A673 (cell line): ENCODE measurements around the gene BEGAIN. TPM values are rescaled to one million over a fixed set of nuclear protein-coding genes. Genes with fewer than 3 reads are reported as not detected.

ENCODE experiments used
- BruUV-seq: library from RNA; stranded (reverse); fragments of 400-500 nt; replicated peaks from 2 replicates; lab custom pipeline; 2021; lab: Mats Ljungman, UMichigan
- CTCF ChIA-PET: fragments of 300-600 bp; sonication (Branson Sonifier 250); formaldehyde crosslinking; loops from one replicate; lab custom pipeline; 2022; ENCODE audit warnings: antibody characterized with exemption; lab: Charles Lee
- POLR2A ChIA-PET: fragments of 300-600 bp; sonication (Branson Sonifier 250); formaldehyde crosslinking; loops from one replicate; lab custom pipeline; 2022; ENCODE audit warnings: antibody characterized with exemption; ENCODE audit not compliant: low non-redundant PET; lab: Charles Lee
- DNase-seq: peaks from one replicate; pipeline ENCODE4 v3.0.0-alpha.2; 2015; ENCODE audit warnings: low spot score
- H3K27ac ChIP-seq: fragments of 200-600 bp; sonication (generic); 2 replicates; pipeline ENCODE4 v1.5.1; 2016; ENCODE audit warnings: mixed run types, low read depth, mild to moderate bottlenecking, mixed read lengths, antibody characterized with exemption, low read length; ENCODE audit not compliant: poor library complexity, severe bottlenecking
- H3K27me3 ChIP-seq: fragments of 200-600 bp; sonication (generic); replicated peaks from 2 replicates; pipeline ENCODE4 v1.6.1; 2017; ENCODE audit warnings: mixed run types, low read depth, mild to moderate bottlenecking, mixed read lengths, antibody characterized with exemption, low read length; ENCODE audit not compliant: insufficient read depth, poor library complexity
- H3K36me3 ChIP-seq: fragments of 200-600 bp; sonication (generic); 2 replicates; pipeline ENCODE4 v1.6.1; 2016; ENCODE audit warnings: mixed run types, mild to moderate bottlenecking, mixed read lengths, antibody characterized with exemption, low read length; ENCODE audit not compliant: insufficient read depth, poor library complexity, severe bottlenecking
- H3K4me1 ChIP-seq: fragments of 200-600 bp; sonication (generic); 2 replicates; pipeline ENCODE4 v1.6.1; 2017; ENCODE audit warnings: mixed run types, mild to moderate bottlenecking, mixed read lengths, antibody characterized with exemption, low read length; ENCODE audit not compliant: insufficient read depth, poor library complexity, severe bottlenecking
- H3K4me3 ChIP-seq: fragments of 200-600 bp; sonication (generic); 2 replicates; pipeline ENCODE4 v1.5.1; 2016; ENCODE audit warnings: low read depth, mixed run types, mild to moderate bottlenecking, mixed read lengths, low read length; ENCODE audit not compliant: poor library complexity, severe bottlenecking
- H3K9me3 ChIP-seq: fragments of 200-600 bp; sonication (generic); 2 replicates; pipeline ENCODE4 v1.6.1; 2016; ENCODE audit warnings: mixed run types, low read depth, mild to moderate bottlenecking, mixed read lengths, antibody characterized with exemption, low read length; ENCODE audit not compliant: poor library complexity, severe bottlenecking
- EZH2 ChIP-seq: fragments of 200-600 bp; sonication (generic); IDR thresholded peaks from 2 replicates; pipeline ENCODE4 v1.6.1; 2017; ENCODE audit warnings: borderline replicate concordance, low read depth, mild to moderate bottlenecking, mixed read lengths, antibody characterized with exemption, low read length; ENCODE audit not compliant: poor library complexity, severe bottlenecking
- intact Hi-C: fragments of 100-400 bp; cut with micrococcal nuclease; formaldehyde crosslinking; loops from one replicate; pipeline ENCODE4 v1.10.0; 2022; ENCODE audit not compliant: unreplicated experiment
- total RNA-seq: library from RNA; stranded (reverse); gene quantifications from 2 replicates; pipeline ENCODE4 v1.2.3, GENCODE V29; 2021
- TF ChIP-seq, protein P1 (sequence below): fragments of 300-800, 200-600 bp; sonication (generic); conservative IDR thresholded peaks from 2 replicates; pipeline ENCODE4 v1.5.1; 2017; ENCODE audit warnings: low read depth, mild to moderate bottlenecking, antibody characterized with exemption, low read length, moderate library complexity, mixed read lengths

Gene BEGAIN
- total RNA-seq, 1 experiment from 2014 or later: 0.84 TPM

DNA sequence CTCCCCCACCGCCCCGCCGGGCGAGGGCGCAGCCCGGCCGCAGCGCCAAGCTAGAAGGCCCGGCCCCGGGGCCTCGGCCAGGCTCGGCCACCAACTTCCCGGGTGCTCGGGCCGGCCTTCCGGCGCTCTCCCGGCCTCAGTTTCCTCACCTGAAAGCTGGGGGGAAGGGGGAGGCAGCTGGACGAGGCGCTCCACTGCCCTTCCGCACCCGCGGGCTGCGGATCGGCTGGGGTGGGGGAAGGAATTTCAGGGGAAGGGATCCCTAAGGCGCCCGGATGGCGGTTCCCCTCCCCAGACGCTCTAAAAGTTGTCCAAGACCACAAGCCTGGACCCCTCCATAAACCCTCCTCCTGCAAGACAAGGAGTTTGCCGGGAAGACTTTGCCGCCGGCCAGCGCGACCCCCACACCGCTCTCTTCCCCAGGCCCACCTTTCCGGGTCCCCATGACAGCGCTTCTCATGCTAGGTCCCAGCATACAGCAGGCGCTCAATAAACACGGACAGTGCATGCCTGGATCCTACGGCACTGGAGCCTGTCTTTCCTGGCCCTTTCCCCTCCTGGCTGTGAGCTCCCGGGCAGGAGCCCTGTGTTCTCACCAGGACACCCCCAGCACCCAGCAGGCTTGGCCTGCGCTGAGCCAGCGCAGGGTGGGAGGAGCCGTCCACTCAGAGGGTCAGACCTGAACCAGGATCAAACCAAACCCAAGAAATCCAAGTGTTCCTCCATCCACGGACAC is 18.1 kb downstream of the BEGAIN start:
- Histone ChIP-seq H3K4me3 (no peak overlapping the region), H3K4me1 (peaks cover 7% of the 10 kb centered on the region), H3K27me3 (peaks cover 45% of the 10 kb centered on the region), H3K36me3 (no peaks in the 10 kb centered on the region), H3K9me3 (no peaks in the 10 kb centered on the region), H3K27ac (no peak overlapping the region)
- TF ChIP-seq EZH2: no peak
- TF ChIP-seq, protein P1, sequence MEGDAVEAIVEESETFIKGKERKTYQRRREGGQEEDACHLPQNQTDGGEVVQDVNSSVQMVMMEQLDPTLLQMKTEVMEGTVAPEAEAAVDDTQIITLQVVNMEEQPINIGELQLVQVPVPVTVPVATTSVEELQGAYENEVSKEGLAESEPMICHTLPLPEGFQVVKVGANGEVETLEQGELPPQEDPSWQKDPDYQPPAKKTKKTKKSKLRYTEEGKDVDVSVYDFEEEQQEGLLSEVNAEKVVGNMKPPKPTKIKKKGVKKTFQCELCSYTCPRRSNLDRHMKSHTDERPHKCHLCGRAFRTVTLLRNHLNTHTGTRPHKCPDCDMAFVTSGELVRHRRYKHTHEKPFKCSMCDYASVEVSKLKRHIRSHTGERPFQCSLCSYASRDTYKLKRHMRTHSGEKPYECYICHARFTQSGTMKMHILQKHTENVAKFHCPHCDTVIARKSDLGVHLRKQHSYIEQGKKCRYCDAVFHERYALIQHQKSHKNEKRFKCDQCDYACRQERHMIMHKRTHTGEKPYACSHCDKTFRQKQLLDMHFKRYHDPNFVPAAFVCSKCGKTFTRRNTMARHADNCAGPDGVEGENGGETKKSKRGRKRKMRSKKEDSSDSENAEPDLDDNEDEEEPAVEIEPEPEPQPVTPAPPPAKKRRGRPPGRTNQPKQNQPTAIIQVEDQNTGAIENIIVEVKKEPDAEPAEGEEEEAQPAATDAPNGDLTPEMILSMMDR: no peak
- ChIA-PET POLR2A (no interaction called here), CTCF (no interaction called here)
- no peak for DNase-seq
- intact Hi-C loops: no loop called here
- BruUV-seq: no TSS peak

DNA sequence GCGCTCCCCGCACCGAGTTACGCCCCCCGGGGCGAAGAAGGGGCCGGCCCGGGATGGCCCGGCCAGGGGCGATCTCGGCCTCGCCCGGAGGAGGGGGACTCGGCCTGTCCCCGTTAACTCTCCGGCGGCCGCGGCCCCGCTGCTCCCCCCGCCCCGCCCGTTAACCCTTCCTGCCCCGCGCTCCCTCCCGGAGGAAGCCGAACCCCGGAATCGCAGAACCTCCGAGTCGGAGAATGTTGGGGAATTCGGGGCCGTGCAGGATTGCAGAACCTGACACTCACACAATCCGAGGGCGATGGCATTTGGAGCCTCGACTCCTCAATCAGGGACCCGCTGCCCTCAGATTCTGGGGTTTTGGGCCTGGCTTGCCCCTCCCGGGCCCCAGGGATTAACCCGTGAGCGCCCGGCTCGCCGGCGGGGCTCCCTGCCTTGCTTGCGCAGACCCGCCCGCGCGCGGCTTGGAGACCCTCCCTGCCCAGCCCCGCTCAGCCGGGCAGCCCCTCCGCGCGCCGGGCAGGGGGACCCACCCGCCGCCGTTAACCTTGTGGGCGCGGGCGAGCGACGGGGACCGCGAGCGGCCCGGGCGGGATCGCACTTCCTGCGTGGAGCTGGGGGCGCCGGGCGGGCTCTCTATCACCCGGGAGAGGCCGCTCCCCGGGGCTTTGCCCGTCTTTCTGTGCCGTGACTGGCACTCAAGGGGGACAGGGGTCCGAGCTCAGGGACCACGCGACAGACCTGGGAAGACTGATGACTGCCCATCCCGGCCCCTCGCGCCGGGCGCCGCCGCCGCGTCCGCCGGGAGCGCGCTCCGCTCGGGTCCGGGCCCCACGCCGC is 18.8 kb downstream of the BEGAIN start:
- no peak overlapping the region for H3K27ac ChIP-seq
- DNase-seq: no peak
- H3K27me3 ChIP-seq: peaks cover 45% of the 10 kb centered on the region
- ChIA-PET POLR2A (no interaction called here), CTCF (no interaction called here)
- peak overlapping the region; percentile 34 for H3K4me3 ChIP-seq
- BruUV-seq: no TSS peak
- H3K36me3 ChIP-seq: no peaks in the 10 kb centered on the region
- H3K9me3 ChIP-seq: no peaks in the 10 kb centered on the region
- H3K4me1 ChIP-seq: peaks cover 7% of the 10 kb centered on the region
- TF ChIP-seq, protein P1: no peak
- TF ChIP-seq EZH2: peak; percentile 99
- intact Hi-C loops: no loop called here

DNA sequence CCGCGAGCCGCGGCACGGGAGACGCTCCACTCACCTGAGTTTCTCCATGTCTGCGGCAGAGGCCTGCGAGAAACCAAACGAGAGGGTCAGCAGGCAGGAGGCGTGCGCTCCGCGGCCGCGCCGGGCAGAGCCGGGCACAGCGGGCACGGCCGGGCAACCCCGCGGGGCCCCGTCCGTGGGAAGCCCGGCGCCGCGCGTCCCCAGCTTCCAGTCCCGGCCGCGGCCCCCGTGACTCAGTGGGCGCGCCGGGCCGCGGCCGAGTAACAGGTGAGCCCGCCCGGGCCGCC is 19.4 kb downstream of the BEGAIN start:
- CTCF ChIA-PET: no interaction called here
- H3K27me3 ChIP-seq: peaks cover 45% of the 10 kb centered on the region
- no peaks in the 10 kb centered on the region for H3K9me3 ChIP-seq
- TF ChIP-seq, protein P1: no peak
- no peak for TF ChIP-seq EZH2
- H3K4me3 ChIP-seq: peak overlapping the region; percentile 34
- H3K27ac ChIP-seq: no peak overlapping the region
- no TSS peak for BruUV-seq
- DNase-seq: no peak
- POLR2A ChIA-PET: no interaction called here
- H3K4me1 ChIP-seq: peaks cover 7% of the 10 kb centered on the region
- H3K36me3 ChIP-seq: no peaks in the 10 kb centered on the region
- intact Hi-C loops: no loop called here
